ENCODE data around the gene PNPLA7.

The PNPLA7 gene

GRCh38 chr9:137433916-137434431, 116.2 kb downstream of the PNPLA7 start:
- no peak for DNase-seq (ENCODE audit: low read depth, low spot score)
- no peaks in the 10 kb centered on the region for H3K9me3 ChIP-seq (ENCODE audit: low read depth, low read length)
- no peaks in the 10 kb centered on the region for H3K36me3 ChIP-seq (ENCODE audit: insufficient read depth, low read length)
- no peak overlapping the region for H3K9ac ChIP-seq (ENCODE audit: insufficient read length)
- no peak overlapping the region for H3K27ac ChIP-seq
- TF ChIP-seq EZH2 (IDR thresholded peaks at IDR 0.05): no peak
- TF ChIP-seq FOXP2 (optimal IDR thresholded peaks at IDR 0.05; ENCODE audit: control extremely low read depth, extremely low read length, insufficient read depth): no peak
- TF ChIP-seq POLR2AphosphoS5 (IDR thresholded peaks at IDR 0.05; ENCODE audit: borderline replicate concordance, low read depth, low read length): no peak
- H3K4me3 ChIP-seq: no peak overlapping the region

GRCh38 chr9:137433349-137433915, 116.8 kb downstream of the PNPLA7 start:
- H3K9me3 ChIP-seq (ENCODE audit: low read depth, low read length): no peaks in the 10 kb centered on the region
- no peak overlapping the region for H3K4me3 ChIP-seq
- no peaks in the 10 kb centered on the region for H3K36me3 ChIP-seq (ENCODE audit: insufficient read depth, low read length)
- DNase-seq (ENCODE audit: low read depth, low spot score): no peak
- H3K27ac ChIP-seq: no peak overlapping the region
- no peak for TF ChIP-seq EZH2 (IDR thresholded peaks at IDR 0.05)
- no peak for TF ChIP-seq FOXP2 (optimal IDR thresholded peaks at IDR 0.05; ENCODE audit: control extremely low read depth, extremely low read length, insufficient read depth)
- no peak for TF ChIP-seq POLR2AphosphoS5 (IDR thresholded peaks at IDR 0.05; ENCODE audit: borderline replicate concordance, low read depth, low read length)
- no peak overlapping the region for H3K9ac ChIP-seq (ENCODE audit: insufficient read length)

- H3K27ac ChIP-seq: no peak overlapping the region
- no peak for TF ChIP-seq EZH2 (IDR thresholded peaks at IDR 0.05)
- TF ChIP-seq FOXP2 (optimal IDR thresholded peaks at IDR 0.05; ENCODE audit: control extremely low read depth, extremely low read length, insufficient read depth): no peak
- TF ChIP-seq POLR2AphosphoS5 (IDR thresholded peaks at IDR 0.05; ENCODE audit: borderline replicate concordance, low read depth, low read length): no peak
- H3K9me3 ChIP-seq (ENCODE audit: low read depth, low read length): no peaks in the 10 kb centered on the region
- no peak overlapping the region for H3K9ac ChIP-seq (ENCODE audit: insufficient read length)
- no peaks in the 10 kb centered on the region for H3K36me3 ChIP-seq (ENCODE audit: insufficient read depth, low read length)
- DNase-seq (ENCODE audit: low read depth, low spot score): no peak
- no peak overlapping the region for H3K4me3 ChIP-seq
Observed at GRCh38 chr9:137432687-137433348, 117.4 kb downstream of the PNPLA7 start.

GRCh38 chr9:137431416-137431931, 118.7 kb downstream of the PNPLA7 start:
- Histone ChIP-seq H3K9me3 (ENCODE audit: low read depth, low read length) (no peaks in the 10 kb centered on the region), H3K9ac (ENCODE audit: insufficient read length) (no peak overlapping the region), H3K27ac (no peak overlapping the region), H3K4me3 (no peak overlapping the region), H3K36me3 (ENCODE audit: insufficient read depth, low read length) (no peaks in the 10 kb centered on the region)
- no peak for TF ChIP-seq POLR2AphosphoS5 (IDR thresholded peaks at IDR 0.05; ENCODE audit: borderline replicate concordance, low read depth, low read length)
- TF ChIP-seq EZH2 (IDR thresholded peaks at IDR 0.05): no peak
- TF ChIP-seq FOXP2 (optimal IDR thresholded peaks at IDR 0.05; ENCODE audit: control extremely low read depth, extremely low read length, insufficient read depth): no peak
- no peak for DNase-seq (ENCODE audit: low read depth, low spot score)

- H3K27ac ChIP-seq: no peak overlapping the region
- H3K36me3 ChIP-seq (ENCODE audit: insufficient read depth, low read length): no peaks in the 10 kb centered on the region
- no peak overlapping the region for H3K4me3 ChIP-seq
- no peaks in the 10 kb centered on the region for H3K9me3 ChIP-seq (ENCODE audit: low read depth, low read length)
- no peak overlapping the region for H3K9ac ChIP-seq (ENCODE audit: insufficient read length)
- no peak for DNase-seq (ENCODE audit: low read depth, low spot score)
- TF ChIP-seq POLR2AphosphoS5 (IDR thresholded peaks at IDR 0.05; ENCODE audit: borderline replicate concordance, low read depth, low read length) (no peak), EZH2 (IDR thresholded peaks at IDR 0.05) (no peak), FOXP2 (optimal IDR thresholded peaks at IDR 0.05; ENCODE audit: control extremely low read depth, extremely low read length, insufficient read depth) (no peak)
Observed at GRCh38 chr9:137430723-137431415, 119.3 kb downstream of the PNPLA7 start.

- H3K27ac ChIP-seq: no peak overlapping the region
- no peak for DNase-seq (ENCODE audit: low read depth, low spot score)
- H3K36me3 ChIP-seq (ENCODE audit: insufficient read depth, low read length): no peaks in the 10 kb centered on the region
- no peak overlapping the region for H3K4me3 ChIP-seq
- H3K9me3 ChIP-seq (ENCODE audit: low read depth, low read length): no peaks in the 10 kb centered on the region
- H3K9ac ChIP-seq (ENCODE audit: insufficient read length): no peak overlapping the region
- no peak for TF ChIP-seq FOXP2 (optimal IDR thresholded peaks at IDR 0.05; ENCODE audit: control extremely low read depth, extremely low read length, insufficient read depth)
- TF ChIP-seq EZH2 (IDR thresholded peaks at IDR 0.05): no peak
- TF ChIP-seq POLR2AphosphoS5 (IDR thresholded peaks at IDR 0.05; ENCODE audit: borderline replicate concordance, low read depth, low read length): no peak
Observed at GRCh38 chr9:137429974-137430722, 120.1 kb downstream of the PNPLA7 start.

- DNase-seq (ENCODE audit: low read depth, low spot score): no peak
- Histone ChIP-seq H3K4me3 (no peak overlapping the region), H3K9me3 (ENCODE audit: low read depth, low read length) (no peaks in the 10 kb centered on the region), H3K36me3 (ENCODE audit: insufficient read depth, low read length) (no peaks in the 10 kb centered on the region), H3K27ac (no peak overlapping the region), H3K9ac (ENCODE audit: insufficient read length) (no peak overlapping the region)
- TF ChIP-seq FOXP2 (optimal IDR thresholded peaks at IDR 0.05; ENCODE audit: control extremely low read depth, extremely low read length, insufficient read depth) (no peak), EZH2 (IDR thresholded peaks at IDR 0.05) (no peak), POLR2AphosphoS5 (IDR thresholded peaks at IDR 0.05; ENCODE audit: borderline replicate concordance, low read depth, low read length) (no peak)
Observed at GRCh38 chr9:137429546-137429890, 120.7 kb downstream of the PNPLA7 start.

Data from SK-N-MC (cell line).